Lung (tissue), 12 donors: ENCODE results near the gene HMX1. TPM values are rescaled to one million over a fixed set of nuclear protein-coding genes. Genes with fewer than 3 reads are reported as not detected.

ENCODE experiments used
- ATAC-seq: fragments of 200-7000 bp; cut with Tn5 transposase; one replicate; pipeline ENCODE4 v1.9.1; 2020; ENCODE audit warnings: moderate number of reproducible peaks; ENCODE audit not compliant: insufficient read depth, low FRiP score
- DNase-seq, 3 donors: peaks; one replicate each; pipeline ENCODE4 v3.0.0-alpha.2; 2013 to 2017
- H3K27ac ChIP-seq, 2 donors: one replicate each; pipeline ENCODE4 v1.5.1; 2013; ENCODE audit warnings: mild to moderate bottlenecking in 2 of 2, moderate library complexity in 2 of 2, control low read depth in 1 of 2, inconsistent platforms in 1 of 2, low read depth in 1 of 2, low read length in 1 of 2
- H3K27me3 ChIP-seq, 3 donors: one replicate each; pipeline ENCODE4 v1.5.1; 2013; ENCODE audit warnings: low read length in 2 of 3; ENCODE audit not compliant: control insufficient read depth in 3 of 3, insufficient read depth in 3 of 3
- H3K36me3 ChIP-seq, 4 donors: one replicate each; pipeline ENCODE4 v1.5.1; 2013; ENCODE audit warnings: low read length in 4 of 4, mild to moderate bottlenecking in 1 of 4, moderate library complexity in 1 of 4; ENCODE audit not compliant: control insufficient read depth in 4 of 4, insufficient read depth in 4 of 4
- H3K4me1 ChIP-seq, 5 donors: one replicate each; pipeline ENCODE4 v1.5.1; 2013; ENCODE audit warnings: low read length in 5 of 5, mild to moderate bottlenecking in 2 of 5, moderate library complexity in 1 of 5; ENCODE audit not compliant: control insufficient read depth in 5 of 5, insufficient read depth in 5 of 5
- H3K4me3 ChIP-seq: one replicate; pipeline ENCODE4 v1.5.1; 2013; ENCODE audit warnings: mild to moderate bottlenecking, control low read depth, moderate library complexity
- H3K9ac ChIP-seq, 2 donors: one replicate each; pipeline ENCODE4 v1.5.1; 2013; ENCODE audit warnings: low read length in 2 of 2, control low read depth in 1 of 2; ENCODE audit not compliant: insufficient read depth in 1 of 2
- H3K9me3 ChIP-seq, 4 donors: one replicate each; pipeline ENCODE4 v1.5.1; 2013; ENCODE audit warnings: low read length in 3 of 4, mild to moderate bottlenecking in 1 of 4, moderate library complexity in 1 of 4; ENCODE audit not compliant: control insufficient read depth in 4 of 4, insufficient read depth in 3 of 4
- CTCF ChIP-seq: IDR thresholded peaks from 2 replicates; pipeline ENCODE4 v1.5.1; 2012; ENCODE audit warnings: mild to moderate bottlenecking; ENCODE audit errors: control extremely low read depth, extremely low read depth
- WGBS, 2 donors: extraction: QIAGEN DNeasy Blood & Tissue Kit; methylation state at CpG; one replicate each; pipeline ENCODE4 v1.1.7; 2013; 5-methylcytosine and 5-hydroxymethylcytosine counted together
- polyA plus RNA-seq, 2 donors: library from polyadenylated mRNA; stranded (reverse); fragments of 200-250 nt; gene quantifications; one replicate each; pipeline ENCODE4 v1.2.1, GENCODE V29; 2013
- total RNA-seq, 2 donors: library from RNA; depleted of rRNA in 1 of 2; stranded (reverse); fragments of >200 nt in 1 of 2; gene quantifications; one replicate each; pipeline ENCODE4 v1.2.1, GENCODE V29; 2014 to 2021
- donor health status: control.
- donor health status: control.
- donor health status: Bipolar disorder and iron deficiency.
- donor health status: healthy.
- donor health status: DM: yes; HTN: yes; CAD: no.

Gene HMX1
- total and polyA plus RNA-seq, 4 donors: not detected

GRCh38 chr4:8916906-8917305 lies 45.3 kb upstream of the HMX1 start:
- no peaks in the 10 kb centered on the region for H3K36me3 ChIP-seq
- DNase-seq (peak in 1 of 3 donors; percentile 7), ATAC-seq (no peak)
- H3K9ac ChIP-seq: no peak overlapping the region
- 80 to 97% methylated on average over 2 of the region's 2 CpGs for WGBS, 2 donors
- peaks cover 0 to 15% (median 0%) of the 10 kb centered on the region in 3 donors for H3K27me3 ChIP-seq
- no peak for TF ChIP-seq CTCF
- no peaks in the 10 kb centered on the region for H3K4me1 ChIP-seq
- H3K9me3 ChIP-seq: peaks cover 0 to 2% (median 0%) of the 10 kb centered on the region in 4 donors
- no peak overlapping the region for H3K4me3 ChIP-seq
- no peak overlapping the region for H3K27ac ChIP-seq

GRCh38 chr4:8916351-8916885 lies 44.8 kb upstream of the HMX1 start:
- TF ChIP-seq CTCF: no peak
- DNase-seq: peak in 1 of 3 donors; percentile 8
- peaks cover 0 to 2% (median 0%) of the 10 kb centered on the region in 4 donors for H3K9me3 ChIP-seq
- H3K4me3 ChIP-seq: no peak overlapping the region
- no peak for ATAC-seq
- H3K4me1 ChIP-seq: no peaks in the 10 kb centered on the region
- peaks cover 0 to 20% (median 0%) of the 10 kb centered on the region in 3 donors for H3K27me3 ChIP-seq
- H3K27ac ChIP-seq: no peak overlapping the region
- no peak overlapping the region for H3K9ac ChIP-seq
- H3K36me3 ChIP-seq: no peaks in the 10 kb centered on the region
- WGBS, 2 donors: 52% methylated on average over 11 of the region's 11 CpGs

GRCh38 chr4:8915201-8916200 lies 43.9 kb upstream of the HMX1 start:
- no peaks in the 10 kb centered on the region for H3K36me3 ChIP-seq
- 80 to 84% methylated on average over 27 of the region's 27 CpGs for WGBS, 2 donors
- H3K4me3 ChIP-seq: no peak overlapping the region
- no peak overlapping the region for H3K27ac ChIP-seq
- peaks cover 0 to 24% (median 3%) of the 10 kb centered on the region in 3 donors for H3K27me3 ChIP-seq
- H3K9me3 ChIP-seq: peaks cover 0 to 2% (median 0%) of the 10 kb centered on the region in 4 donors
- H3K4me1 ChIP-seq: no peaks in the 10 kb centered on the region
- TF ChIP-seq CTCF: no peak
- no peak overlapping the region for H3K9ac ChIP-seq
- peak in 1 of 3 donors; percentile 5 for DNase-seq
- ATAC-seq: no peak
